ENCODE data around the gene KDM2A.

- TF ChIP-seq POLR2A (IDR thresholded peaks at IDR 0.05) = no peak
- no peak for TF ChIP-seq CTCF (IDR thresholded peaks at IDR 0.05)
Observed at GRCh38 chr11:67271205-67271540, 152.1 kb downstream of the KDM2A start.

All from lower leg skin (tissue), 3 donors.